Upper lobe of left lung (tissue), 6 donors: Measurements from ENCODE around the gene ANKFY1. TPM values are rescaled to one million over a fixed set of nuclear protein-coding genes. Genes with fewer than 3 reads are reported as not detected.

Experiments
- ATAC-seq, 2 donors: fragments of 200-7000 bp; cut with Tn5 transposase; one replicate each; pipeline ENCODE4 v1.9.1; 2022; ENCODE audit warnings: mild to moderate bottlenecking in 2 of 2, moderate library complexity in 2 of 2; ENCODE audit not compliant: low FRiP score in 2 of 2
- DNase-seq, 2 donors: peaks; one replicate each; pipeline ENCODE4 v3.0.0-alpha.2; 2019 to 2020
- H3K27ac ChIP-seq, 4 donors: fragments of 200-600 bp; sonication (generic); one replicate each; pipeline ENCODE4 v1.5.1; 2016 to 2019
- H3K27me3 ChIP-seq, 4 donors: fragments of 200-600 bp; sonication (generic); one replicate each; pipeline ENCODE4 v1.5.1; 2017 to 2019
- H3K36me3 ChIP-seq, 4 donors: fragments of 200-600 bp; sonication (generic); one replicate each; pipeline ENCODE4 v1.5.1; 2016 to 2019
- H3K4me1 ChIP-seq, 4 donors: fragments of 200-600 bp; sonication (generic); one replicate each; pipeline ENCODE4 v1.5.1; 2018 to 2019
- H3K4me3 ChIP-seq, 4 donors: fragments of 200-600 bp; sonication (generic); one replicate each; pipeline ENCODE4 v1.5.1; 2017 to 2019; ENCODE audit warnings: mild to moderate bottlenecking in 2 of 4, moderate library complexity in 1 of 4
- H3K9me3 ChIP-seq, 4 donors: fragments of 200-600 bp; sonication (generic); one replicate each; pipeline ENCODE4 v1.5.1; 2018 to 2019
- EP300 ChIP-seq, 4 donors: sonication (generic); formaldehyde crosslinking; IDR thresholded peaks; one replicate each; pipeline ENCODE4 v1.5.1; 2017; ENCODE audit warnings: antibody characterized with exemption in 4 of 4, control low read depth in 2 of 4
- POLR2A ChIP-seq, 4 donors: fragments of 450-650 bp; IDR thresholded peaks; one replicate each; pipeline ENCODE4 v1.5.1; 2016 to 2017; ENCODE audit warnings: antibody characterized with exemption in 4 of 4, mild to moderate bottlenecking in 2 of 4
- POLR2AphosphoS5 ChIP-seq, 2 donors: sonication (generic); formaldehyde crosslinking; IDR thresholded peaks; one replicate each; pipeline ENCODE4 v1.5.1; 2017; ENCODE audit warnings: antibody characterized with exemption in 2 of 2
- WGBS, 2 donors: methylation state at CpG; one replicate each; pipeline ENCODE4 v1.1.5; 2017 to 2018; 5-methylcytosine and 5-hydroxymethylcytosine counted together
- total RNA-seq, 6 donors: library from RNA; depleted of rRNA in 4 of 6; stranded (reverse); fragments of >200 nt in 4 of 6; gene quantifications; one replicate each; pipeline versions ENCODE4 v1.1.0 to v1.2.1, GENCODE V29; 2016 to 2021
- TF ChIP-seq, protein P1 (sequence below), 6 experiments: fragments of 450-650 bp in 4 of 6; fragments of 200-600 bp in 2 of 6; sonication (generic) in 2 of 6; IDR thresholded peaks; one replicate each; pipeline ENCODE4 v1.5.1; 2016 to 2019; ENCODE audit warnings: antibody characterized with exemption in 6 of 6
- donor health status: DM: no; HTN: no; CAD: no; lungs with moderate emphysema.
- donor health status: DM: no; HTN: yes; CAD: no; lungs with severe emphysema.

Gene ANKFY1
- total RNA-seq, 6 donors from 2014 or later: 58.7 to 92.2 (median 60.9) TPM

DNA sequence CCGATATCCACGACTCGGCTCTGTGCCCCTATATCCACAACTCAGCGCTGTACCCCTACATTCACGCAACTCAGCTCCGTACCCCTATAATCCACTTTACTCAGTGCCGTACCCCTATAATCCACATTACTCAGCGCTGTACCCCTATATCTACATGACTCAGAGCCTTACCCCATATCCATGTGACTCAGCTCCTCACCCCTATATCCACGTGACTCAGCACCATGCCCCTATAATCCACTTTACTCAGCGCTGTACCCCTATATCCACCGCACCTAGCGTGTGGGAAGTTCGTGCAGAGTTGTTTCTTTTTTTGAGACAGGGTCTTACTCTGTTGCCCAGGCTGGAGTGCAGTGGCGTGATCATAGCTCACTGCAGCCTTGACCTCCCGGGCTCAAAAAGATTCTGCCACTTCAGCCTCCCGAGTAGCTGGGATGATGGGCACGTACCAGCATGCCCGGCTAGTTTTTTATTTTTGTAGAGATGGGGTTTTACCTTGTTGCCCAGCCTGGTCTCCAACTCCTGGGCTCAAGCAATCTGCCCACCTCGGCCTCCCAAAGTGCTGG is 103.4 kb downstream of the ANKFY1 start:
- Histone ChIP-seq H3K36me3 (peaks cover 0 to 62% (median 22%) of the 10 kb centered on the region in 4 donors), H3K27me3 (no peaks in the 10 kb centered on the region), H3K4me1 (peaks cover 4 to 16% (median 14%) of the 10 kb centered on the region in 4 donors), H3K9me3 (no peaks in the 10 kb centered on the region), H3K27ac (no peak overlapping the region), H3K4me3 (no peak overlapping the region)
- TF ChIP-seq, protein P1, sequence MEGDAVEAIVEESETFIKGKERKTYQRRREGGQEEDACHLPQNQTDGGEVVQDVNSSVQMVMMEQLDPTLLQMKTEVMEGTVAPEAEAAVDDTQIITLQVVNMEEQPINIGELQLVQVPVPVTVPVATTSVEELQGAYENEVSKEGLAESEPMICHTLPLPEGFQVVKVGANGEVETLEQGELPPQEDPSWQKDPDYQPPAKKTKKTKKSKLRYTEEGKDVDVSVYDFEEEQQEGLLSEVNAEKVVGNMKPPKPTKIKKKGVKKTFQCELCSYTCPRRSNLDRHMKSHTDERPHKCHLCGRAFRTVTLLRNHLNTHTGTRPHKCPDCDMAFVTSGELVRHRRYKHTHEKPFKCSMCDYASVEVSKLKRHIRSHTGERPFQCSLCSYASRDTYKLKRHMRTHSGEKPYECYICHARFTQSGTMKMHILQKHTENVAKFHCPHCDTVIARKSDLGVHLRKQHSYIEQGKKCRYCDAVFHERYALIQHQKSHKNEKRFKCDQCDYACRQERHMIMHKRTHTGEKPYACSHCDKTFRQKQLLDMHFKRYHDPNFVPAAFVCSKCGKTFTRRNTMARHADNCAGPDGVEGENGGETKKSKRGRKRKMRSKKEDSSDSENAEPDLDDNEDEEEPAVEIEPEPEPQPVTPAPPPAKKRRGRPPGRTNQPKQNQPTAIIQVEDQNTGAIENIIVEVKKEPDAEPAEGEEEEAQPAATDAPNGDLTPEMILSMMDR (IDR thresholded peaks at IDR 0.05): no peak
- TF ChIP-seq POLR2AphosphoS5 (IDR thresholded peaks at IDR 0.05) (no peak), EP300 (IDR thresholded peaks at IDR 0.05) (no peak), POLR2A (IDR thresholded peaks at IDR 0.05) (no peak)
- DNase-seq: no peak
- WGBS, 2 donors: 96 to 97% methylated on average over 19 of the region's 19 CpGs
- ATAC-seq: no peak

DNA sequence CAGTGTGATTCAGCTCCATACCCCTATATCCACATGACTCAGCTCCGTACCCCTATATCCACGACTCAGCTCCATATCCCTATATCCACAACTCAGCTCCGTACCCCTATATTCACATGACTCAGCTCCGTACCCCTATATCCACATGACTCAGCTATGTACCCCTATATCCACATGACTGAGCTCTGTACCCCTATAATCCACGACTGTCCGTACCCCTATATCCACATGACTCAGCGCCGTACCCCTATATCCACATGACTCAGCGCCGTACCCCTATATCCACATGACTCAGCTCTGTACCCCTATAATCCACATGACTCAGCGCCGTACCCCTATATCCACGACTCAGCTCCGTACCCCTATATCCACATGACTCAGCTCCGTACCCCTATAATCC is 104.0 kb downstream of the ANKFY1 start:
- Histone ChIP-seq H3K27me3 (no peaks in the 10 kb centered on the region), H3K27ac (no peak overlapping the region), H3K4me1 (peaks cover 4 to 16% (median 14%) of the 10 kb centered on the region in 4 donors), H3K4me3 (no peak overlapping the region), H3K9me3 (no peaks in the 10 kb centered on the region), H3K36me3 (peaks cover 0 to 62% (median 23%) of the 10 kb centered on the region in 4 donors)
- WGBS, 2 donors: 94 to 97% methylated on average over 15 of the region's 15 CpGs
- TF ChIP-seq POLR2A (IDR thresholded peaks at IDR 0.05) (no peak), EP300 (IDR thresholded peaks at IDR 0.05) (no peak), POLR2AphosphoS5 (IDR thresholded peaks at IDR 0.05) (no peak)
- TF ChIP-seq, protein P1 (IDR thresholded peaks at IDR 0.05): no peak
- DNase-seq (no peak), ATAC-seq (no peak)

DNA sequence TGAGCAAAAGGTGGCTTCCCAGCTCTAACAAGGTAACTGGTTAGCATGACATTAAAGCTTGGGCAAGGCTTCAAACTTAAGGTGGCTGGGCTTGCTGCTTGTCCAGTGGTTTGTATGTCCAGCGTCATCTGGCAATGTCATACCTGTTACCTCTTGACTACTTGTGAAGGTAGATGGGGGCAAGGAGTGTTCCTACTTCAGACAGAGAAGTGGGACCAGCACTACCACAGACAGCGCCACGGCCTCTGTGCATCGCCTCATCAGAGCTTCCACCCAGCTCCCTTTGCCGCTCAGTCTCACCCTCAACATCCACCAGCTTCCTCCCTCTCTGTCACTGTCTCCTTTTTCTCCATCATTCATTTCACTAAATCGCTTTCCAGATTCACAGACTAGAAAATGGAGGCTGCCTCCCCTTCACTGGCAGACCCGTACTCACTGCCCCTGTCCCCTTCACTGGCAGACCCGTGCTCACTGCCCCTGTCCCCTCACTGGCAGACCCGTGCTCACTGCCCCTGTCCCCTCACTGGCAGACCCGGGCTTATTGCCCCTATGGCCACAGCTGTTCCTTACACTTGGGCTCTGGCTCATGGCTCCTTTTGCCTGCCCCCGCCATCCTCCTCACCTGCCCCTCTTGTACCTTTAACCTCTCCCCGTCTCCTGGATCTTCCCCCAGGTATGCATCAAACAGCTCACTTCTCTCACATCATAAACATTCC is 106.0 kb downstream of the ANKFY1 start:
- no peaks in the 10 kb centered on the region for H3K27me3 ChIP-seq
- 96 to 97% methylated on average over 12 of the region's 12 CpGs for WGBS, 2 donors
- DNase-seq: no peak
- H3K4me3 ChIP-seq: no peak overlapping the region
- H3K36me3 ChIP-seq: peaks cover 0 to 60% (median 21%) of the 10 kb centered on the region in 4 donors
- peaks cover 4 to 16% (median 14%) of the 10 kb centered on the region in 4 donors for H3K4me1 ChIP-seq
- no peaks in the 10 kb centered on the region for H3K9me3 ChIP-seq
- no peak for ATAC-seq
- H3K27ac ChIP-seq: no peak overlapping the region
- TF ChIP-seq EP300 (IDR thresholded peaks at IDR 0.05) (no peak), POLR2A (IDR thresholded peaks at IDR 0.05) (no peak), POLR2AphosphoS5 (IDR thresholded peaks at IDR 0.05) (no peak)
- TF ChIP-seq, protein P1 (IDR thresholded peaks at IDR 0.05): no peak

DNA sequence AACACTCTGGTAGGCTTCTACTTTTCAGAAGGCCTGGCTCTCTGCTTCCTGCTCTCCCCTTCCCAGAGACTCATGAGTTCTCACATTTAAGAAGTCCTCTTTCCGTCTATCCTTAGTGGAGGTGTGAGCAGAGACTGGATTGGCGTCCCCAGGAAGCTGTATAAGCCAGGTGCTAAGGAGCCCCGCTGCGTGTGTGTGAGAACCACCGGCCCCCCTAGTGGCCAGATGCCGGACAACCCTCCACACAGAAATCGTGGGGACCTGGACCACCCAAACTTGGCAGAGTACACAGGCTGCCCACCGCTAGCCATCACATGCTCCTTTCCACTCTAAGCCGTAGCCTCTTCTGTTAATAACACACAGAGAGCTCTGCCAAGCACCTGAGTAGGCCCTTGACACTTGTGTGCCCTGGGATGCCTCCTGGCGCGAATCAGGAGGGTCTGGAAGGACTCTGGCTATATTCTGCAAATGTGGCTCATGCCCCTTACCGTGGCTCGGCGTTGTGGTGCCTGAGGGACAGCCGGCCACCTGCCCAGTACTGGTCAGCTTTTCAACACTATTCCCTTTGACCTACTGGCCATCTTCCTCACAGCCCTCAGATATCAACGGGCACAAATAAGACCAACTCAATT is 106.9 kb downstream of the ANKFY1 start:
- peaks cover 0 to 63% (median 24%) of the 10 kb centered on the region in 4 donors for H3K36me3 ChIP-seq
- TF ChIP-seq, protein P1 (IDR thresholded peaks at IDR 0.05): no peak
- TF ChIP-seq EP300 (IDR thresholded peaks at IDR 0.05) (no peak), POLR2A (IDR thresholded peaks at IDR 0.05) (no peak), POLR2AphosphoS5 (IDR thresholded peaks at IDR 0.05) (no peak)
- H3K27ac ChIP-seq: no peak overlapping the region
- no peak for DNase-seq
- no peak for ATAC-seq
- no peaks in the 10 kb centered on the region for H3K9me3 ChIP-seq
- H3K4me1 ChIP-seq: peaks cover 4 to 9% (median 7%) of the 10 kb centered on the region in 4 donors
- H3K4me3 ChIP-seq: no peak overlapping the region
- H3K27me3 ChIP-seq: no peaks in the 10 kb centered on the region
- 75 to 84% methylated on average over 16 of the region's 16 CpGs for WGBS, 2 donors
